H1 (cell line): Measurements from ENCODE around the gene SPAST. TPM values are rescaled to one million over a fixed set of nuclear protein-coding genes. Genes with fewer than 3 reads are reported as not detected.

Source experiments
- CTCF ChIA-PET: fragments of 300-600 bp; sonication (Branson Sonifier 250); formaldehyde crosslinking; loops from one replicate; lab custom pipeline; 2021; ENCODE audit not compliant: partially characterized antibody; lab: Charles Lee
- POLR2A ChIA-PET: fragments of 300-600 bp; sonication (Branson Sonifier 250); formaldehyde crosslinking; loops from one replicate; lab custom pipeline; 2021; ENCODE audit warnings: inconsistent platforms; ENCODE audit not compliant: partially characterized antibody; lab: Charles Lee
- DNase-seq, 2 experiments: peaks; one replicate each; pipeline versions ENCODE4 v3.0.0 to v3.0.0-alpha.2; 2010 to 2022; ENCODE audit warnings: low spot score in 2 of 2, low read depth in 1 of 2, mixed read lengths in 1 of 2
- FAIRE-seq: peaks from 2 replicates; lab custom pipeline; 2011; peaks lifted over from hg19 to GRCh38; lab: Jason Lieb, UNC
- H2AFZ ChIP-seq: 2 replicates; pipeline ENCODE4 v1.8.1; 2012; ENCODE audit warnings: low read length, inconsistent platforms
- H2AK5ac ChIP-seq: 2 replicates; pipeline ENCODE4 v1.6.1; 2013; ENCODE audit warnings: low read depth, low read length
- H2BK120ac ChIP-seq: replicated peaks from 2 replicates; pipeline ENCODE3; 2013; ENCODE audit warnings: low read depth, low read length, inconsistent platforms
- H2BK12ac ChIP-seq: 2 replicates; pipeline ENCODE4 v1.6.1; 2013; ENCODE audit warnings: low read depth, low read length
- H2BK15ac ChIP-seq: 2 replicates; pipeline ENCODE4 v1.6.1; 2013; ENCODE audit warnings: low read length
- H2BK20ac ChIP-seq: 2 replicates; pipeline ENCODE4 v1.6.1; 2013; ENCODE audit warnings: low read length
- H2BK5ac ChIP-seq: 2 replicates; pipeline ENCODE4 v1.6.1; 2013; ENCODE audit warnings: low read depth, low read length
- H3K14ac ChIP-seq: 2 replicates; pipeline ENCODE4 v1.6.1; 2013; ENCODE audit warnings: inconsistent platforms; ENCODE audit not compliant: insufficient read length
- H3K18ac ChIP-seq: 2 replicates; pipeline ENCODE4 v1.6.1; 2013; ENCODE audit warnings: low read length; ENCODE audit errors: extremely low read depth
- H3K23ac ChIP-seq: 2 replicates; pipeline ENCODE4 v1.6.1; 2013; ENCODE audit warnings: inconsistent platforms; ENCODE audit not compliant: insufficient read length
- H3K23me2 ChIP-seq: 2 replicates; pipeline ENCODE4 v1.6.1; 2013; ENCODE audit warnings: low read depth, low read length
- H3K27ac ChIP-seq: 2 replicates; pipeline ENCODE4 v1.6.1; 2011; ENCODE audit warnings: low read depth, low read length, inconsistent platforms
- H3K27me3 ChIP-seq, 4 experiments: replicated peaks in 1 of 4; 1 replicate in 1 of 4; 2 replicates in 3 of 4; pipeline versions ENCODE4 v1.6.1 to v1.8.1; 2011 to 2013; ENCODE audit warnings: low read length in 3 of 4, mild to moderate bottlenecking in 3 of 4, inconsistent platforms in 2 of 4, mixed read lengths in 2 of 4, moderate library complexity in 1 of 4; ENCODE audit not compliant: control insufficient read depth in 3 of 4, insufficient read depth in 3 of 4; ENCODE audit errors: extremely low read depth in 1 of 4
- H3K36me3 ChIP-seq, 4 experiments: 2 replicates each; pipeline versions ENCODE4 v1.6.1 to v1.8.1; 2011 to 2013; ENCODE audit warnings: mild to moderate bottlenecking in 4 of 4, low read length in 3 of 4, moderate library complexity in 2 of 4, control low read depth in 1 of 4, inconsistent platforms in 1 of 4; ENCODE audit not compliant: insufficient read depth in 4 of 4, control insufficient read depth in 2 of 4
- H3K4ac ChIP-seq: replicated peaks from 2 replicates; pipeline ENCODE3; 2013; ENCODE audit warnings: low read length, low read depth, mixed read lengths, inconsistent platforms; ENCODE audit not compliant: insufficient read length
- H3K4me1 ChIP-seq, 4 experiments: replicated peaks in 1 of 4; 1 replicate in 1 of 4; 2 replicates in 3 of 4; pipeline versions ENCODE4 v1.6.1 to v1.8.1; 2011 to 2013; ENCODE audit warnings: low read length in 3 of 4, inconsistent platforms in 2 of 4, mixed read lengths in 1 of 4; ENCODE audit not compliant: insufficient read depth in 4 of 4, control insufficient read depth in 3 of 4
- H3K4me2 ChIP-seq, 2 experiments: 2 replicates each; pipeline versions ENCODE4 v1.6.1 to v1.8.1; 2011 to 2013; ENCODE audit warnings: low read depth in 2 of 2, low read length in 2 of 2, control low read depth in 1 of 2, inconsistent platforms in 1 of 2, mild to moderate bottlenecking in 1 of 2; ENCODE audit not compliant: insufficient read depth in 1 of 2
- H3K4me3 ChIP-seq, 4 experiments: fragments of 200-600, 300-600 bp in 1 of 4; sonication (generic), shearing (Covaris generic), sonication (Bioruptor Twin) in 1 of 4; 2 replicates each; pipeline versions ENCODE4 v1.5.1 to v1.8.1; 2011 to 2016; ENCODE audit warnings: low read length in 4 of 4, low read depth in 3 of 4, control low read depth in 2 of 4, inconsistent platforms in 2 of 4, mild to moderate bottlenecking in 2 of 4, mixed read lengths in 1 of 4, moderate library complexity in 1 of 4; ENCODE audit not compliant: insufficient read depth in 2 of 4; ENCODE audit errors: extremely low read depth in 1 of 4
- H3K56ac ChIP-seq: replicated peaks from 2 replicates; pipeline ENCODE3; 2013; ENCODE audit warnings: low read depth, mild to moderate bottlenecking, mixed read lengths, low read length, inconsistent platforms; ENCODE audit not compliant: insufficient read length
- H3K79me1 ChIP-seq: 2 replicates; pipeline ENCODE4 v1.6.1; 2013; ENCODE audit warnings: low read depth, low read length, control low read depth
- H3K79me2 ChIP-seq, 2 experiments: 2 replicates each; pipeline versions ENCODE4 v1.6.1 to v1.8.1; 2012 to 2013; ENCODE audit warnings: low read length in 2 of 2, mild to moderate bottlenecking in 2 of 2, inconsistent platforms in 1 of 2; ENCODE audit not compliant: insufficient read depth in 2 of 2, control insufficient read depth in 1 of 2
- H3K9ac ChIP-seq, 4 experiments: replicated peaks in 1 of 4; 1 replicate in 1 of 4; 2 replicates in 3 of 4; pipeline versions ENCODE4 v1.6.1 to v1.8.1; 2011 to 2013; ENCODE audit warnings: low read depth in 3 of 4, low read length in 3 of 4, control low read depth in 2 of 4, mild to moderate bottlenecking in 2 of 4, moderate library complexity in 2 of 4, inconsistent platforms in 1 of 4; ENCODE audit errors: extremely low read depth in 1 of 4
- H3K9me3 ChIP-seq, 2 experiments: 2 replicates each; pipeline versions ENCODE4 v1.6.1 to v1.8.1; 2012 to 2013; ENCODE audit warnings: mild to moderate bottlenecking in 2 of 2, moderate library complexity in 2 of 2, control low read depth in 1 of 2, inconsistent platforms in 1 of 2, low read depth in 1 of 2, low read length in 1 of 2, mixed read lengths in 1 of 2; ENCODE audit not compliant: insufficient read depth in 2 of 2
- H4K20me1 ChIP-seq, 2 experiments: replicated peaks in 1 of 2; 2 replicates each; pipeline versions ENCODE3 to v1.8.1; 2011 to 2013; ENCODE audit warnings: inconsistent platforms in 2 of 2, low read length in 2 of 2, mild to moderate bottlenecking in 1 of 2; ENCODE audit not compliant: insufficient read depth in 2 of 2, control insufficient read depth in 1 of 2
- H4K5ac ChIP-seq: 2 replicates; pipeline ENCODE4 v1.6.1; 2013; ENCODE audit warnings: low read length, low read depth, mixed read lengths, inconsistent platforms; ENCODE audit not compliant: insufficient read length
- H4K8ac ChIP-seq: 2 replicates; pipeline ENCODE4 v1.8.0; 2013; ENCODE audit warnings: mild to moderate bottlenecking, moderate library complexity, low read length, inconsistent platforms; ENCODE audit not compliant: insufficient read depth; ENCODE audit errors: extremely low read depth
- H4K91ac ChIP-seq: replicated peaks from 2 replicates; pipeline ENCODE3; 2013; ENCODE audit warnings: low read length, mixed read lengths, inconsistent platforms; ENCODE audit not compliant: insufficient read length
- CHD1 ChIP-seq: IDR thresholded peaks from 2 replicates; pipeline ENCODE4 v1.6.1; 2012; ENCODE audit warnings: low read depth, low read length, improper control_type of control experiment
- CREB1 ChIP-seq: IDR thresholded peaks from 2 replicates; pipeline ENCODE4 v1.6.1; 2012; ENCODE audit warnings: inconsistent platforms
- EGR1 ChIP-seq: IDR thresholded peaks from 2 replicates; pipeline ENCODE4 v1.6.1; 2011; ENCODE audit warnings: low read depth, low read length, borderline replicate concordance
- EP300 ChIP-seq, 2 experiments: IDR thresholded peaks; 1 replicate in 1 of 2; 2 replicates in 1 of 2; pipeline ENCODE4 v1.6.1; 2011 to 2012; ENCODE audit warnings: low read depth in 2 of 2, low read length in 2 of 2, mild to moderate bottlenecking in 2 of 2, borderline replicate concordance in 1 of 2, inconsistent platforms in 1 of 2, moderate library complexity in 1 of 2
- HDAC2 ChIP-seq, 2 experiments: fragments of 300-600 bp in 1 of 2; sonication (generic) in 1 of 2; IDR thresholded peaks; 2 replicates each; pipeline ENCODE4 v1.6.1; 2011 to 2012; ENCODE audit warnings: low read depth in 2 of 2, low read length in 2 of 2, mild to moderate bottlenecking in 2 of 2, moderate library complexity in 2 of 2, borderline replicate concordance in 1 of 2, inconsistent platforms in 1 of 2
- JUND ChIP-seq: IDR thresholded peaks from 2 replicates; pipeline ENCODE4 v1.6.1; 2011; ENCODE audit warnings: mild to moderate bottlenecking, improper control_type of control experiment, low read length
- KDM5A ChIP-seq: fragments of 200-600 bp; IDR thresholded peaks from 2 replicates; pipeline ENCODE4 v1.7.1; 2012; ENCODE audit warnings: mild to moderate bottlenecking, low read length, inconsistent platforms, mixed read lengths
- MAFK ChIP-seq: IDR thresholded peaks from 2 replicates; pipeline ENCODE4 v1.6.1; 2012; ENCODE audit warnings: low read depth, mild to moderate bottlenecking, improper control_type of control experiment, low read length
- PHF8 ChIP-seq: fragments of 200-600 bp; sonication (generic); conservative IDR thresholded peaks from 2 replicates; pipeline ENCODE4 v1.7.1; 2012; ENCODE audit warnings: low read depth, mild to moderate bottlenecking, inconsistent platforms, low read length, moderate library complexity
- RAD21 ChIP-seq, 2 experiments: IDR thresholded peaks in 1 of 2; conservative IDR thresholded peaks in 1 of 2; 2 replicates each; pipeline ENCODE4 v1.6.1; 2011; ENCODE audit warnings: low read depth in 2 of 2, low read length in 2 of 2, improper control_type of control experiment in 1 of 2, inconsistent platforms in 1 of 2, mild to moderate bottlenecking in 1 of 2, moderate library complexity in 1 of 2
- RNF2 ChIP-seq: fragments of 200-900, 300-1000 bp; sonication (generic); IDR thresholded peaks from 2 replicates; pipeline ENCODE4 v1.7.1; 2016; ENCODE audit warnings: borderline replicate concordance, low read depth, mild to moderate bottlenecking, antibody characterized with exemption, low read length; ENCODE audit not compliant: poor library complexity, severe bottlenecking; ENCODE audit errors: missing control alignments
- SAP30 ChIP-seq: fragments of 300-600 bp; sonication (generic); IDR thresholded peaks from 2 replicates; pipeline ENCODE4 v1.7.1; 2012; ENCODE audit warnings: low read length, moderate library complexity, mild to moderate bottlenecking, inconsistent platforms; ENCODE audit not compliant: insufficient read depth, insufficient replicate concordance
- WGBS, 2 experiments: shearing (Covaris generic) in 1 of 2; methylation state at CpG; one replicate each; pipeline versions ENCODE4 v1.1.6 to v1.1.7; 2013 to 2015; ENCODE audit warnings: low lambda C conversion rate in 2 of 2, mixed read lengths in 2 of 2, inconsistent platforms in 1 of 2, low coverage in 1 of 2, missing lambda C conversion rate in 1 of 2; ENCODE audit not compliant: insufficient replicate concordance in 2 of 2, insufficient coverage in 1 of 2, insufficient read length in 1 of 2; ENCODE audit errors: extremely low coverage in 1 of 2, missing lambda C conversion rate in 1 of 2; 5-methylcytosine and 5-hydroxymethylcytosine counted together
- polyA plus RNA-seq, 7 experiments: library from polyadenylated mRNA; depleted of rRNA in 3 of 7; stranded (reverse) in 5 of 7; unstranded in 2 of 7; fragments of >200 nt in 5 of 7; fragments of 200-250 nt in 2 of 7; gene quantifications; 1 replicate in 5 of 7; 2 replicates in 1 of 7; 4 replicates in 1 of 7; pipeline versions ENCODE4 v1.2.1 to v1.2.3, GENCODE V29; 2011 to 2013; ENCODE audit warnings: missing spikeins in 2 of 7, mixed read lengths in 2 of 7
- total RNA-seq: library from RNA; stranded (reverse); fragmentation: NEBNext Ultra II Directional; extraction: Animal tissue kit (Norgen Biotek cat#: 25700); gene quantifications from 2 replicates; pipeline ENCODE4 v1.2.1, GENCODE V29; 2021
- TF ChIP-seq, protein P1 (sequence below): IDR thresholded peaks from 2 replicates; pipeline ENCODE4 v1.6.1; 2012; ENCODE audit warnings: inconsistent platforms

Gene SPAST
- total and polyA plus RNA-seq, 2 of the 8 experiments (the other 6 are each of a cell fraction or from before 2014, with no cell fraction given): 4.4 to 36.0 TPM

DNA sequence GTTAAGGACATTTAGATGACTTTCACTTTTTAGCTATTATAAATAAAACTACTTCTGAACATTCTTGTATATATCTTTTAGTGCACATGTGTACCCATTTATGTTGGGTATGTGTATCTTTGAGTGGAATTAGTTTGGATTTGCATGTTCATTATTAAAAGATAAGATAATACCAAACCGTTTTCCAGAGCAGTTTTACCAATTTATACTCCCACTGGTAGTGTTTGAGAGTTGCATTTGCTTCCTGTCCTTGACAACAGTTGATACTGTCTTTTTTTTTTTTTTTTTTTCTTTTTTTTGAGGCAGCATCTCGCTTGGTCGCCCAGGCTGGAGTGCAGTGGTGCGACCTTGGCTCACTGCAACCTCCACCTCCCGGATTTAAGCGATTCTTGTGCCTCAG lies 125.7 kb downstream of the SPAST start:
- Histone ChIP-seq H3K9me3 (no peaks in the 10 kb centered on the region), H3K18ac (no peak overlapping the region), H4K5ac (no peak overlapping the region), H3K9ac (no peak overlapping the region), H3K4ac (no peak overlapping the region), H3K4me2 (no peak overlapping the region), H4K8ac (no peak overlapping the region), H2BK12ac (no peak overlapping the region), H3K27me3 (no peaks in the 10 kb centered on the region), H2AFZ (no peak overlapping the region), H2BK120ac (no peak overlapping the region), H2BK15ac (no peak overlapping the region), H3K4me1 (no peaks in the 10 kb centered on the region), H3K27ac (no peak overlapping the region), H4K20me1 (no peaks in the 10 kb centered on the region), H3K4me3 (no peak overlapping the region), H4K91ac (no peak overlapping the region), H3K14ac (no peak overlapping the region), H3K23me2 (no peaks in the 10 kb centered on the region; the same call in 1 of the 2 replicates), H2BK5ac (no peak overlapping the region), H3K36me3 (peaks cover 0 to 16% (median 4%) of the 10 kb centered on the region in 4 experiments; a peak in 3 of 8 replicates), H3K23ac (no peak overlapping the region), H3K79me1 (no peaks in the 10 kb centered on the region), H2BK20ac (no peak overlapping the region), H3K56ac (no peak overlapping the region), H3K79me2 (no peaks in the 10 kb centered on the region), H2AK5ac (no peak overlapping the region)
- ChIA-PET POLR2A (no interaction called here), CTCF (no interaction called here)
- 95% methylated on average over 6 of the region's 6 CpGs; no CpG with 5 or more reads in 1 of the 2 experiments for WGBS, 2 experiments
- FAIRE-seq: no peak
- DNase-seq: no peak
- TF ChIP-seq, protein P1, sequence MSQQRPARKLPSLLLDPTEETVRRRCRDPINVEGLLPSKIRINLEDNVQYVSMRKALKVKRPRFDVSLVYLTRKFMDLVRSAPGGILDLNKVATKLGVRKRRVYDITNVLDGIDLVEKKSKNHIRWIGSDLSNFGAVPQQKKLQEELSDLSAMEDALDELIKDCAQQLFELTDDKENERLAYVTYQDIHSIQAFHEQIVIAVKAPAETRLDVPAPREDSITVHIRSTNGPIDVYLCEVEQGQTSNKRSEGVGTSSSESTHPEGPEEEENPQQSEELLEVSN: no peak
- no peak for TF ChIP-seq HDAC2 (IDR thresholded peaks at IDR 0.05; ENCODE audit: borderline replicate concordance in 1 of 2, low read depth in 2 of 2, low read length in 2 of 2)
- no peak for TF ChIP-seq PHF8
- no peak for TF ChIP-seq CREB1
- TF ChIP-seq EGR1: no peak
- TF ChIP-seq KDM5A: no peak
- no peak for TF ChIP-seq RNF2
- TF ChIP-seq EP300 (IDR thresholded peaks at IDR 0.05; ENCODE audit: borderline replicate concordance in 1 of 2, low read depth in 2 of 2, low read length in 2 of 2): no peak
- TF ChIP-seq CHD1: no peak
- TF ChIP-seq RAD21 (IDR thresholded peaks at IDR 0.05 in 1 of 2, conservative IDR thresholded peaks at IDR 0.05 in 1 of 2; ENCODE audit: low read depth in 2 of 2, low read length in 2 of 2): no peak
- no peak for TF ChIP-seq MAFK
- no peak for TF ChIP-seq SAP30
- no peak for TF ChIP-seq JUND
